HL-60 (cell line): Measurements from ENCODE around the gene GRIN3A.
A peak's percentile ranks its signal among the peaks of the same experiment; 100 is the strongest.
"Not testable (repeated sequence)": the region's sequence is repeated elsewhere in the genome, so short reads cannot be mapped to it uniquely, and the experiment has no call there.

Source experiments
- DNase-seq, 2 experiments: peaks; one replicate each; pipeline ENCODE4 v3.0.0-alpha.2; 2010 to 2020; ENCODE audit warnings: low read depth in 1 of 2, low spot score in 1 of 2
- H3K27ac ChIP-seq: fragments of 250-450 bp; sonication (Bioruptor Pico); replicated peaks from 2 replicates; pipeline ENCODE4 v1.5.1; 2020; ENCODE audit warnings: mild to moderate bottlenecking, moderate library complexity
- H3K27me3 ChIP-seq: fragments of 250-450 bp; sonication (Bioruptor Pico); 2 replicates; pipeline ENCODE4 v1.5.1; 2021; ENCODE audit warnings: mild to moderate bottlenecking, moderate library complexity; ENCODE audit not compliant: insufficient read depth, poor library complexity, severe bottlenecking
- H3K4me3 ChIP-seq: replicated peaks from 2 replicates; pipeline ENCODE4 v1.5.1; 2011; ENCODE audit warnings: mild to moderate bottlenecking, control low read depth, low read length; ENCODE audit not compliant: insufficient read depth
- GABPA ChIP-seq: IDR thresholded peaks from 2 replicates; pipeline ENCODE4 v1.6.1; 2012; ENCODE audit warnings: low read depth
- POLR2AphosphoS5 ChIP-seq: IDR thresholded peaks from 2 replicates; pipeline ENCODE4 v1.6.1; 2012; ENCODE audit warnings: low read depth
- SPI1 ChIP-seq: IDR thresholded peaks from 2 replicates; pipeline ENCODE4 v1.6.1; 2012; ENCODE audit warnings: low read depth, mild to moderate bottlenecking, borderline replicate concordance
- TF ChIP-seq, protein P1 (sequence below): IDR thresholded peaks from 2 replicates; pipeline ENCODE4 v1.6.1; 2012; ENCODE audit warnings: low read depth; ENCODE audit not compliant: insufficient replicate concordance
- TF ChIP-seq, protein P2 (sequence below): IDR thresholded peaks from one replicate; pipeline ENCODE4 v1.5.1; 2011; ENCODE audit warnings: low read length, control low read depth, inconsistent platforms; ENCODE audit not compliant: insufficient read depth

The GRIN3A gene

DNA sequence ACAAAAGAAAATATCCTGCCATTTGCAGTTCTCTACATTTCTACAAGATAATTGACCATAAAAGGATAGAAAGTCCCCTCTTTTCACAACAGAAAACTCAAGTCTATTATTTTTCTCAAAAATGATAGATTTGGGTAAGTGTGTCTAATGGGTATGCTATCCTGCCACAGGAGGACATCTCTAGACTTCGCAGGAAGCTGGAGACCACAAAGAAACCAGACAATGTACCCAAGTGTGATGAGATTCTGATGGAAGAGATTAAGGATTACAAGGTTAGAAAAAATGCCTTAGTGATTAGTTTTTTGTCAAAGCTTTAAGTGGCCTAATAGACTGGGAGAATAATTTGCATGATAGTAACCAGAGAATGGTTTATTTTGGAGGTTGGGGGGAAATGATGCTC is 176.7 kb downstream of the GRIN3A start:
- H3K27me3 ChIP-seq: no peaks in the 10 kb centered on the region
- H3K27ac ChIP-seq: no peak overlapping the region
- no peak for DNase-seq
- H3K4me3 ChIP-seq: no peak overlapping the region
- TF ChIP-seq, protein P1, sequence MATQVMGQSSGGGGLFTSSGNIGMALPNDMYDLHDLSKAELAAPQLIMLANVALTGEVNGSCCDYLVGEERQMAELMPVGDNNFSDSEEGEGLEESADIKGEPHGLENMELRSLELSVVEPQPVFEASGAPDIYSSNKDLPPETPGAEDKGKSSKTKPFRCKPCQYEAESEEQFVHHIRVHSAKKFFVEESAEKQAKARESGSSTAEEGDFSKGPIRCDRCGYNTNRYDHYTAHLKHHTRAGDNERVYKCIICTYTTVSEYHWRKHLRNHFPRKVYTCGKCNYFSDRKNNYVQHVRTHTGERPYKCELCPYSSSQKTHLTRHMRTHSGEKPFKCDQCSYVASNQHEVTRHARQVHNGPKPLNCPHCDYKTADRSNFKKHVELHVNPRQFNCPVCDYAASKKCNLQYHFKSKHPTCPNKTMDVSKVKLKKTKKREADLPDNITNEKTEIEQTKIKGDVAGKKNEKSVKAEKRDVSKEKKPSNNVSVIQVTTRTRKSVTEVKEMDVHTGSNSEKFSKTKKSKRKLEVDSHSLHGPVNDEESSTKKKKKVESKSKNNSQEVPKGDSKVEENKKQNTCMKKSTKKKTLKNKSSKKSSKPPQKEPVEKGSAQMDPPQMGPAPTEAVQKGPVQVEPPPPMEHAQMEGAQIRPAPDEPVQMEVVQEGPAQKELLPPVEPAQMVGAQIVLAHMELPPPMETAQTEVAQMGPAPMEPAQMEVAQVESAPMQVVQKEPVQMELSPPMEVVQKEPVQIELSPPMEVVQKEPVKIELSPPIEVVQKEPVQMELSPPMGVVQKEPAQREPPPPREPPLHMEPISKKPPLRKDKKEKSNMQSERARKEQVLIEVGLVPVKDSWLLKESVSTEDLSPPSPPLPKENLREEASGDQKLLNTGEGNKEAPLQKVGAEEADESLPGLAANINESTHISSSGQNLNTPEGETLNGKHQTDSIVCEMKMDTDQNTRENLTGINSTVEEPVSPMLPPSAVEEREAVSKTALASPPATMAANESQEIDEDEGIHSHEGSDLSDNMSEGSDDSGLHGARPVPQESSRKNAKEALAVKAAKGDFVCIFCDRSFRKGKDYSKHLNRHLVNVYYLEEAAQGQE: no peak
- no peak for TF ChIP-seq GABPA
- TF ChIP-seq, protein P2, sequence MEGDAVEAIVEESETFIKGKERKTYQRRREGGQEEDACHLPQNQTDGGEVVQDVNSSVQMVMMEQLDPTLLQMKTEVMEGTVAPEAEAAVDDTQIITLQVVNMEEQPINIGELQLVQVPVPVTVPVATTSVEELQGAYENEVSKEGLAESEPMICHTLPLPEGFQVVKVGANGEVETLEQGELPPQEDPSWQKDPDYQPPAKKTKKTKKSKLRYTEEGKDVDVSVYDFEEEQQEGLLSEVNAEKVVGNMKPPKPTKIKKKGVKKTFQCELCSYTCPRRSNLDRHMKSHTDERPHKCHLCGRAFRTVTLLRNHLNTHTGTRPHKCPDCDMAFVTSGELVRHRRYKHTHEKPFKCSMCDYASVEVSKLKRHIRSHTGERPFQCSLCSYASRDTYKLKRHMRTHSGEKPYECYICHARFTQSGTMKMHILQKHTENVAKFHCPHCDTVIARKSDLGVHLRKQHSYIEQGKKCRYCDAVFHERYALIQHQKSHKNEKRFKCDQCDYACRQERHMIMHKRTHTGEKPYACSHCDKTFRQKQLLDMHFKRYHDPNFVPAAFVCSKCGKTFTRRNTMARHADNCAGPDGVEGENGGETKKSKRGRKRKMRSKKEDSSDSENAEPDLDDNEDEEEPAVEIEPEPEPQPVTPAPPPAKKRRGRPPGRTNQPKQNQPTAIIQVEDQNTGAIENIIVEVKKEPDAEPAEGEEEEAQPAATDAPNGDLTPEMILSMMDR: no peak

DNA sequence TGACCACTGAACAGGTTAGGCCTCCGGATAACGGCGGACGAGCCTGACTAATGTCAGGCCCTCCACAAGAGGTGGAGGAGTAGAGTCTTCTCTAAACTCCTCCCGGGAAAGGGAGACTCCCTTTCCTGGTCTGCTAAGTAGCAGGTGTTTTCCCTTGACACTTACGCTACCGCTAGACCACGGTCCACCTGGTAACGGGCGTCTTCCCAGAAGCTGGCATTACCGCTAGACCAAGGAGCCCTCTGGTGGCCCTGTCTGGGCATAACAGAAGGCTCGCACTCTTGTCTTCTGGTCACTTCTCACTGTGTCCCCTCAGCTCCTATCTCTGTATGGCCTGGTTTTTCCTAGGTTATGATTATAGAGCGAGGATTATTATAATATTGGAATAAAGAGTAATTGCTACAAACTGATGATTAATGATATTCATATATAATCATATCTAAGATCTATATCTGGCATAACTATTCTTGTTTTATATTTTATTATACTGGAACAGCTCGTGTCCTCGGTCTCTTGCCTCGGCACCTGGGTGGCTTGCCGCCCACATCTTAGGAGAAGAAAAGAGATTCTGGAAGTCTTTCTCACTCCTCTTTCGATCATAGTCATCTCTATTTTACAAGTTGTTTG is 188.9 kb downstream of the GRIN3A start:
- H3K4me3 ChIP-seq, DNase-seq, H3K27ac ChIP-seq: not testable (repeated sequence)

DNA sequence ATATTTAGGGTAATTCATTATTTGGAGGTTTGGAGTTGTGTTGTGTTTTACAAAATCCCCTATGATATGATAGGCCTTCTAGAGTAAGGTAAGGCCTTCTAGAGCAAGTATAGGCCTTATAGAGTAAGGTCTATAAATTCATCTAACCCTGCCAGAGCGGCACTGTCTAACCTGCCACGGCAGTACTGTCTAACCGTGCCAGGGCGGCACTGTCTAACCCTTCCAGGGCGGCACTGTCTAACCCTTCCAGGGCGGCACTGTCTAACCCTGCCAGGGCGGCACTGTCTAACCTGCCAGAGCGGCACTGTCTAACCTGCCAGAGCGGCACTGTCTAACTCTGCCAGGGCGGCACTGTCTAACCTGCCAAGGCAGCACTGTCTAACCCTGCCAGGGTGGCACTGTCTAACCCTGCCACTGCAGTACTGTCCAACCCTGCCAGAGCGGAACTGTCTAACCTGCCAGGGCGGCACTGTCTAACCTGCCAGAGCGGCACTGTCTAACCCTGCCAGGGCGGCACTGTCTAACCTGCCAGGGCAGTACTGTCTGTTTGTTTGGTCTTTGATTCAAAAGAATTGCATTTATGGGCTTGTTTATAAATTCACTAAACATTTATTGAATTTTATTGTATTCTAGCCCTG is 195.2 kb downstream of the GRIN3A start:
- H3K27me3 ChIP-seq: no peaks in the 10 kb centered on the region
- H3K4me3 ChIP-seq: no peak overlapping the region
- TF ChIP-seq POLR2AphosphoS5: no peak
- no peak overlapping the region for H3K27ac ChIP-seq
- DNase-seq: no peak

More for the DNA sequence above, 188.9 kb downstream of the GRIN3A start:
- H3K27me3 ChIP-seq: not testable (repeated sequence)

DNA sequence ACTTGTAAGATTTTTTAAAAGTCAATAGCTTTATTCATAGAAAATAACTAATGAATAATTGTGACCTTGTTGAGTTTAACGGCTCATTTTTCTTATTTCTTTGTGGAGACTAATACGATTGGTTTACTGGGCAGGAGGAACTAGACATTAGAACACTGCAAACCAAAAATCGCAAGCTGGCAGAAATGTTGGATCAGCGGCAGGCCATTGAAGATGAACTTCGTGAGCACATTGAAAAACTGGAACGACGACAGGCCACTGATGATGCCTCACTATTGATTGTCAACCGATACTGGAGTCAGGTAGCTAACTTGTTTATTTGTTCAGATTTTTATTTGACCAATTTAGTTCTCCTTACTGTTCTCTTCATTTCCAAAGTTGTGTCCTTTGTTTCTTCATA is 198.4 kb downstream of the GRIN3A start:
- Histone ChIP-seq H3K4me3 (no peak overlapping the region), H3K27me3 (no peaks in the 10 kb centered on the region), H3K27ac (no peak overlapping the region)
- TF ChIP-seq SPI1 (no peak), POLR2AphosphoS5 (no peak), GABPA (no peak)
- TF ChIP-seq, protein P2: no peak
- TF ChIP-seq, protein P1: no peak
- DNase-seq: no peak

DNA sequence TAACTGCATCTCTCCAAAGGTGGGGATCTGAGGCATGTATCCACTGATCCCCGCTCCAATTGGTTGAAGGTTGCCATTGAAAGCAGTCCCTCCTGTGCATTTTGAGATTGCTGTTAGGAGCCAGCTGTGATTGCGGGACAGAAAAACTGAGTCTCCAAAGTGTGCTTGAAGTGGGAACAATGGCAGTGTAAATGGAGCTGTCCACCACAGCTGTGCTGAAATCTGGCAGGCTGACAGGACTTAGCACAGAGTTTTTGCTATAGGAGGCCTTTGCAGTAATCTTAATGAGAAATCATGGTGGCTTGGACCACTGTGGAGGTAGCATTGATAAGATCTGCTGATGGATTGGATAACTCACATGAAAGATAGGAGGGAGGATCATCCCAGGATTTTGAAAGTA is 201.5 kb downstream of the GRIN3A start:
- peak in 1 of 2 experiments; percentile 3 for DNase-seq
- no peak for TF ChIP-seq POLR2AphosphoS5
- TF ChIP-seq, protein P1: peak; percentile 96
- H3K27ac ChIP-seq: no peak overlapping the region
- no peaks in the 10 kb centered on the region for H3K27me3 ChIP-seq
- H3K4me3 ChIP-seq: no peak overlapping the region
